ENCODE measurements around the gene SEPHS2. TPM values are rescaled to one million over a fixed set of nuclear protein-coding genes. Genes with fewer than 3 reads are reported as not detected.

Gene SEPHS2, protein sequence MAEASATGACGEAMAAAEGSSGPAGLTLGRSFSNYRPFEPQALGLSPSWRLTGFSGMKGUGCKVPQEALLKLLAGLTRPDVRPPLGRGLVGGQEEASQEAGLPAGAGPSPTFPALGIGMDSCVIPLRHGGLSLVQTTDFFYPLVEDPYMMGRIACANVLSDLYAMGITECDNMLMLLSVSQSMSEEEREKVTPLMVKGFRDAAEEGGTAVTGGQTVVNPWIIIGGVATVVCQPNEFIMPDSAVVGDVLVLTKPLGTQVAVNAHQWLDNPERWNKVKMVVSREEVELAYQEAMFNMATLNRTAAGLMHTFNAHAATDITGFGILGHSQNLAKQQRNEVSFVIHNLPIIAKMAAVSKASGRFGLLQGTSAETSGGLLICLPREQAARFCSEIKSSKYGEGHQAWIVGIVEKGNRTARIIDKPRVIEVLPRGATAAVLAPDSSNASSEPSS
- 9.0 and 13.9 TPM in 2 replicates for total RNA-seq (ENCODE audit: low replicate concordance)

DNA sequence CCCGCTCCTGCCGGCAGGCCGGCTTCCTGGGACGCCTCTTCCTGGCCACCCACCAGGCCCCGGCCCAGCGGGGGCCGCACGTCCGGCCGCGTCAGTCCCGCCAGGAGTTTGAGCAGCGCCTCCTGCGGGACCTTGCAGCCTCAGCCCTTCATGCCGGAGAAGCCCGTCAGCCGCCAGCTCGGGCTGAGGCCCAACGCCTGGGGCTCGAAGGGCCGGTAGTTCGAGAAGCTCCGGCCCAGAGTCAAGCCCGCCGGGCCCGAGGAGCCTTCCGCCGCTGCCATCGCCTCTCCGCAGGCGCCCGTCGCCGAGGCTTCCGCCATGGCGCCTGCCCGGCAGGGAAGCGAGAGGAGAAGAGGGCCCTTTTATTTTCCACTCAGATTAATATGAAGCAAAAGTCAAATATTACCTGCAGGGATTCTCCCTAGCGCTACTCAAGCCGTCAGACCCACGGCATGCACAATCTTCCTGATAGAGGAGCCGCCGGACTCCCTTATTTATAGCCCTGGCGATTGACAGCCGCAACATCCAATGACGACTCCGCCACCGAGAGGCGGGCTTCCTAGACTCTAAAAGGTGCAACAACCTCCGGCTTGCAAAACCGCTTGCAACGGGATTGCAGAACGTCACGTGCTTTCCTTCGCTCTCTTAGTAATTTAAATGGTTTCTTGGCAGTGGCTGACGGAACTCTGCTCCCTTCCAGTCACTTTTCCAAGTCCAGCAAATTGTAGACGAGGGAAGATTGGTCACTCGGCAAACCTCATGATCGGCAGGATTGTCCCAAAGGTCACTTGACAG is at the start of gene SEPHS2:
SEPHS2 (minus strand) TSS at position 467 of the 795 bp plus-strand sequence; CDS start at position 320, 147 bp downstream.
- Histone ChIP-seq H3K9me3 (ENCODE audit: low read depth) (no peaks in the 10 kb centered on the region), H4K20me1 (ENCODE audit: low read depth) (no peaks in the 10 kb centered on the region), H3K9ac (peak within 1 kb of the TSS; percentile 53), H3K36me3 (no peaks in the 10 kb centered on the region), H3K4me3 (peak within 1 kb of the TSS; percentile 82), H3K27me3 (no peaks in the 10 kb centered on the region), H3K27ac (no peak within 1 kb of the TSS), H3K4me2 (peak within 1 kb of the TSS; percentile 87), H3K79me2 (ENCODE audit: low read depth) (peaks cover 13% of the 10 kb centered on the region), H2AFZ (replicated peaks) (peak within 1 kb of the TSS; percentile 90), H3K4me1 (peaks cover 7% of the 10 kb centered on the region), H3F3A (ENCODE audit: low read depth) (peaks cover 11% of the 10 kb centered on the region)
- Mint-ChIP-seq H3K4me1 (peaks cover 25% of the 10 kb centered on the region), H3K27ac (peak within 1 kb of the TSS; percentile 39), H3K9me3 (peaks cover 5% of the 10 kb centered on the region), H3K4me3 (peak within 1 kb of the TSS; percentile 94), H3K27me3 (ENCODE audit: insufficient read depth, low read depth) (peaks cover 5% of the 10 kb centered on the region), H3K36me3 (peaks cover 16% of the 10 kb centered on the region)
- TF ChIP-seq, protein P1, sequence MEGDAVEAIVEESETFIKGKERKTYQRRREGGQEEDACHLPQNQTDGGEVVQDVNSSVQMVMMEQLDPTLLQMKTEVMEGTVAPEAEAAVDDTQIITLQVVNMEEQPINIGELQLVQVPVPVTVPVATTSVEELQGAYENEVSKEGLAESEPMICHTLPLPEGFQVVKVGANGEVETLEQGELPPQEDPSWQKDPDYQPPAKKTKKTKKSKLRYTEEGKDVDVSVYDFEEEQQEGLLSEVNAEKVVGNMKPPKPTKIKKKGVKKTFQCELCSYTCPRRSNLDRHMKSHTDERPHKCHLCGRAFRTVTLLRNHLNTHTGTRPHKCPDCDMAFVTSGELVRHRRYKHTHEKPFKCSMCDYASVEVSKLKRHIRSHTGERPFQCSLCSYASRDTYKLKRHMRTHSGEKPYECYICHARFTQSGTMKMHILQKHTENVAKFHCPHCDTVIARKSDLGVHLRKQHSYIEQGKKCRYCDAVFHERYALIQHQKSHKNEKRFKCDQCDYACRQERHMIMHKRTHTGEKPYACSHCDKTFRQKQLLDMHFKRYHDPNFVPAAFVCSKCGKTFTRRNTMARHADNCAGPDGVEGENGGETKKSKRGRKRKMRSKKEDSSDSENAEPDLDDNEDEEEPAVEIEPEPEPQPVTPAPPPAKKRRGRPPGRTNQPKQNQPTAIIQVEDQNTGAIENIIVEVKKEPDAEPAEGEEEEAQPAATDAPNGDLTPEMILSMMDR (IDR thresholded peaks at IDR 0.05): peak; percentile 47
- TF ChIP-seq EZH2 (IDR thresholded peaks at IDR 0.05): no peak
- DNase-seq (ENCODE audit: low spot score): peak; percentile 94

DNA sequence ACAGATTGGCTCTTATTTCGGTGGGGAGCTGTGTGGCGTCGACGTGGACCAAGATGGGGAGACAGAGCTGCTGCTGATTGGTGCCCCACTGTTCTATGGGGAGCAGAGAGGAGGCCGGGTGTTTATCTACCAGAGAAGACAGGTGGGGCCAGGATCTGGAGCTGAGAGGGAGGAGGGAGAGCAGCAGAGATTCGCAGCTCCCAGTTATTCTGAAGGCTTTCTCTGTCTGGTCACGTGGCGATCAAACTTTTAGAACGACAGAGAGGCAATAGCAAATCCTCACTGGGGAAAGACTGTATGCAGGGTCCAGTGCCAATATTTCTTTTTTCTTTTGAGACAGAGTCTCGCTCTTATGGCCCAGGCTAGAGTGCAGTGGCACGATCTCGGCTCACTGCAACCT is 49.0 kb upstream of the SEPHS2 start:
- Histone ChIP-seq H4K20me1 (ENCODE audit: low read depth) (no peaks in the 10 kb centered on the region), H2AFZ (replicated peaks) (peak overlapping the region; percentile 57), H3K27ac (no peak overlapping the region), H3K9me3 (ENCODE audit: low read depth) (no peaks in the 10 kb centered on the region), H3K4me1 (peaks cover 3% of the 10 kb centered on the region), H3K9ac (no peak overlapping the region), H3K4me2 (no peak overlapping the region), H3K27me3 (no peaks in the 10 kb centered on the region), H3F3A (ENCODE audit: low read depth) (peaks cover 3% of the 10 kb centered on the region), H3K79me2 (ENCODE audit: low read depth) (no peaks in the 10 kb centered on the region), H3K4me3 (no peak overlapping the region), H3K36me3 (no peaks in the 10 kb centered on the region)
- TF ChIP-seq, protein P1 (IDR thresholded peaks at IDR 0.05): no peak
- TF ChIP-seq EZH2phosphoT487 (IDR thresholded peaks at IDR 0.05) (no peak), EZH2 (IDR thresholded peaks at IDR 0.05) (no peak)
- no peaks in the 10 kb centered on the region for H3K9me3 Mint-ChIP-seq
- no peaks in the 10 kb centered on the region for H3K36me3 Mint-ChIP-seq
- peaks cover 4% of the 10 kb centered on the region for H3K4me1 Mint-ChIP-seq
- H3K27me3 Mint-ChIP-seq (ENCODE audit: insufficient read depth, low read depth): peaks cover 5% of the 10 kb centered on the region
- H3K27ac Mint-ChIP-seq: no peak overlapping the region
- no peak overlapping the region for H3K4me3 Mint-ChIP-seq
- no peak for DNase-seq (ENCODE audit: low spot score)

DNA sequence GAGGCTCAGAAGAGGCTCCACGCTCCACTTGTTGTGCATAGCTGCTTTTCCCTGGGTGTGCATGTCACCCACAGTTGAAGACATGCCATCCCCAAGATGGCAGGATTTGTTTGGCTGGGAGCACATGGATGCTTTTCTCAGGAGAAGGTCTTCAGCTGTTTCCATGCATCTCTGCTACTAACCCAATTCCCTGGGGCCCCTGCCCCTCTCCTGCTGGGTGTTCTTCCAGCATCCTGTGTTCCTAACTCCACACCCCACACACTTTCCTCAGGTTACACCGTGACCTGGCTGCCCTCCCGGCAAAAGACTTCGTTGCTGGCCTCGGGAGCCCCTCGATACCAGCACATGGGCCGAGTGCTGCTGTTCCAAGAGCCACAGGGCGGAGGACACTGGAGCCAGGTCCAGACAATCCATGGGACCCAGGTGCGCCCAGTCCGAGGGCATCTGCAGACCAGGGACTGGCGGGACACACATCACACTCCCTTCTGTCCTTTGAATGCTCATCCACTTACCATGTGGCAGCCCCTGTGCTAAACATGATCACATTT is 48.3 kb upstream of the SEPHS2 start:
- Mint-ChIP-seq H3K4me1 (peaks cover 4% of the 10 kb centered on the region), H3K4me3 (peak overlapping the region; percentile 41), H3K27me3 (ENCODE audit: insufficient read depth, low read depth) (peaks cover 5% of the 10 kb centered on the region), H3K27ac (peak overlapping the region; percentile 68), H3K9me3 (no peaks in the 10 kb centered on the region), H3K36me3 (no peaks in the 10 kb centered on the region)
- no peaks in the 10 kb centered on the region for H3K9me3 ChIP-seq (ENCODE audit: low read depth)
- no peaks in the 10 kb centered on the region for H4K20me1 ChIP-seq (ENCODE audit: low read depth)
- H3K4me3 ChIP-seq: no peak overlapping the region
- no peak overlapping the region for H3K9ac ChIP-seq
- H3K27me3 ChIP-seq: no peaks in the 10 kb centered on the region
- peaks cover 6% of the 10 kb centered on the region for H3K4me1 ChIP-seq
- TF ChIP-seq, protein P1 (IDR thresholded peaks at IDR 0.05): no peak
- TF ChIP-seq EZH2 (IDR thresholded peaks at IDR 0.05): no peak
- no peak for TF ChIP-seq EZH2phosphoT487 (IDR thresholded peaks at IDR 0.05)
- no peak overlapping the region for H3K27ac ChIP-seq
- peak overlapping the region; percentile 57 for H2AFZ ChIP-seq (replicated peaks)
- no peaks in the 10 kb centered on the region for H3K36me3 ChIP-seq
- H3K79me2 ChIP-seq (ENCODE audit: low read depth): no peaks in the 10 kb centered on the region
- no peak for DNase-seq (ENCODE audit: low spot score)
- H3F3A ChIP-seq (ENCODE audit: low read depth): peaks cover 3% of the 10 kb centered on the region
- no peak overlapping the region for H3K4me2 ChIP-seq
